Measurements from ENCODE around the gene ZNF728.
"Not testable (repeated sequence)": the region's sequence is repeated elsewhere in the genome, so short reads cannot be mapped to it uniquely, and the experiment has no call there.

Gene ZNF728

DNA sequence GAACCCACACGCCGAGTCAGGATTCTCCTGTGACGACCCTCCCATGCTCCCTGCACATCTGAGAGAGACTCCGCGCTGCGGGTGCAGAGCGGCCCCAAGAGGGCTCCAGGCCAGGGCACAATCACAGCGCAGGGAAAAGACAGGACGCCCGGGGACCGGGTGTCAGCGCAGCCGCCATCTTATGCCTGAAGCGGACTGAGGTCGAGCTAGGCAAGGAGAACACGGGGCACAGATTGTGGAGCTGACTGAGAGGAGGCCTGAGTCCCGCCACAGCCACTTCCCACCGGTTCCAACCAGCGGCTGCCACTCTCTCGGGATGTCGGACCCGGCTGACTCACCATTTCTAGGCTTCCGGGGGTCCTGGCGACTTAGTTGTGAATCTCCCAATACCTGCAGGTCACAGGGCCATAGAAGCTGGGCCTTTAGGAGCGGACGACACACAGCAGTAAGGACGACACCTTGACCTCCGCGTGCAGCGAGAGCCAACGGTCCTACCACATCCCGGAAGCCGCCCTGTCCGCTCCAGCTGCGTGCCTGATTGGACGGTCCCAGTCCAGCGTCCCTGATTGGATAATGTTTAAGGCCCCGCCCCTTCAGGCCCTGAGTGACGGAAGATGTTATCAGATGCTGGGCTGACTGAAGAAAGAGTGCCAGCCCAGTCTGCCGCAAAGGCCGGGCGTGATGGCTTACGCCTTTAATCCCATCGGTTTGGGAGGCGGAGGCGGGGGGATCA, at the start of gene ZNF728:
ZNF728 (minus strand) TSS at position 487 of the 733 bp plus-strand sequence; CDS start at position 341, 146 bp downstream.
- DNase-seq: no peak

- no peak for DNase-seq
These were observed 49.4 kb upstream of the ZNF728 start for GRCh38 chr19:23052349-23052748.

GRCh38 chr19:23049256-23049655, 46.3 kb upstream of the ZNF728 start:
- DNase-seq: no peak

- DNase-seq: no peak
These were observed 43.8 kb upstream of the ZNF728 start for GRCh38 chr19:23046743-23047142.

- no peak for DNase-seq
These were observed 30.7 kb upstream of the ZNF728 start for GRCh38 chr19:23033721-23034120.

DNA sequence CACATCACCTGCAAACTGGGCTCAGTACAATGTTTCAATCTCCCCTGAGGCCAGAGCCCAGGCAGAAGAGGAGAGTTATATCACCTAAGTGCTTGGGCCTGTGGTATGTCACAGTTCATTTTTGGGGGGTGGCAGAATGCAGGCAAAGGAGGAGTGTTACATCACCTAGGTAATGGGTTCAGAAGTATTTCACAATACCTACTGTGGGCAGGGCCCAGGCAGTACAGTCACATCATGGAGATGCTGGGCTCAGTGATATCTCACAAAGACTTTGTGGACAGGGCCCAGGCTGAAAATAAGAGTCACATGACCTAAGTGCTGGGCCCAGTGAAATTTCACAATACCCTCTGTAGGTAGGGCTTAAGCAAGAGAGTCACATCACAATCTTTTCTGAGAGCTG, 12.7 kb upstream of the ZNF728 start:
- DNase-seq: no peak

- DNase-seq: not testable (repeated sequence)
These were observed 8.0 kb downstream of the ZNF728 start for GRCh38 chr19:22994957-22995356.

DNA sequence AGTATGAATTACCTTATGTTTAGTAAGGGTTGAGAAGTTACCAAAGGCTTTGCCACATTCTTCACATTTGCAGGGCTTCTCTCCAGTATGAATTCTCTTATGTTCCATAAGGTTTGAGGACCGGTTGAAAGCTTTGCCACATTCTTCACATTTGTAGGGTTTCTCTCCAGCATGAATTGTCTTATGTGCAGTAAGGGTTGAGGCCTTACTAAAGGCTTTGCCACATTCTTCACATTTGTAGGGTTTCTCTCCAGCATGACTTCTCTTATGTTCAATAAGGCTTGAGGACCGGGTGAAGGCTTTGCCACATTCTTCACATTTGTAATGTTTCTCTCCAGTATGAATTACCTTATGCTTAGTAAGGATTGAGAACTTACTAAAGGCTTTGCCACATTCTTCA, 26.7 kb downstream of the ZNF728 start:
- no peak for DNase-seq

DNA sequence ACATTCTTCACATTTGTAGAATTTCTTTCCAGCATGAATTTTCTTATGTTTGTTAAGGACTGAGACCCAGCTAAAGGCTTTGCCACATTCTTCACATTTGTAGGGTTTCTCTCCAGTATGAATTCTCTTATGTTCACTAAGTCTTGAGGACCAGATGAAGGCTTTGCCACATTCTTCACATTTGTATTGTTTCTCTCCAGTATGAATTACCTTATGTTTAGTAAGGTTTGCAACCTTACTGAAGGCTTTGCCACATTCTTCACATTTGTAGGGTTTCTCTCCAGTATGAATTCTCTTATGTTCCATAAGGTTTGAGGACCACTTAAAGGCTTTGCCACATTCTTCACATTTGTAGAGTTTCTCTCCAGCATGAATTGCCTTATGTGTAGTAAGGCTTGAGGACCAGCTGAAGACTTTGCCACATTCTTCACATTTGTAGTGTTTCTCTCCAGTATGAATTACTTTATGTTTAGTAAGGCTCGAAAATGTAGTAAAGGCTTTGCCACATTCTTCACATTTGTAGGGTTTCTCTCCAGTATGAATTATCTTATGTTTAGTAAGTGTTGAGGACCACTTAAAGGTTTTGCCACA, 27.3 kb downstream of the ZNF728 start:
- DNase-seq: not testable (repeated sequence)

DNA sequence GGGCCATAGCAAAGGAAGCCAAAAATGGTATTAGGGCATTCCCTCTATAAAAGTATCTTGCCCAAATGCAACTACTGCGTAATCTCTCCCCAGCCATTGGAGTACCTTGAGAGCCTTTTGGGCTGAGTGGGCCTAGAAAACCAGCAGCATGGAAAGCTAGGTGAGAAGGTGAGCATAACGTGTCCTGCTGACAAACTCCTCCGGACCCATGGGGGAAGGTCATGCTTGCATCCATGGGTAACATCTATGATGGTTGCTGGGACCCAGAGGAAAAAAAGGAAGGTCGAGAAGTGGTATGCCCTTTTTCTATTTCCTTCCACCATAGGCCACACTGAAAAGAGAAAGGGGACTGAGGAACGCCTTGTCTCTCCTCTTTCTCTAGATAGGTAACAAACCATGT, 57.4 kb downstream of the ZNF728 start:
- DNase-seq: no peak

DNA sequence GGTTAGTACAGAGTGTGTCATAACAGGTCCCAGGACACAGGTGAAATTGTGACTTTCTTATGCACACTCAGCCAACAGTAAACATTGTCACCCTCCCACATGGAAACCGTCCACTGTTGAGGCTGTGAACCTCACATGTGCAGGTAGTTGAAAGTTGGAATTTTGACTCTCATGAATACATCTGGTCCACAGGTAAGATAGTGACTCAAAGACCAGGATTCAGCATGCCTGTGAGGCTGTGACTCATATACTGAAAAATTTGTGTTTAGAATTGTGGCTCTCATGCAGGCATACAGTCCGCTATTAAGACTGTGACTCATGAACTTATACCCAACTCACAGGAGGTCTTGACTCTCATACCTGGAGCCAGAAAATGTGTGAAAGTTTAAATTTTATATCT, 67.8 kb downstream of the ZNF728 start:
- DNase-seq: no peak

DNA sequence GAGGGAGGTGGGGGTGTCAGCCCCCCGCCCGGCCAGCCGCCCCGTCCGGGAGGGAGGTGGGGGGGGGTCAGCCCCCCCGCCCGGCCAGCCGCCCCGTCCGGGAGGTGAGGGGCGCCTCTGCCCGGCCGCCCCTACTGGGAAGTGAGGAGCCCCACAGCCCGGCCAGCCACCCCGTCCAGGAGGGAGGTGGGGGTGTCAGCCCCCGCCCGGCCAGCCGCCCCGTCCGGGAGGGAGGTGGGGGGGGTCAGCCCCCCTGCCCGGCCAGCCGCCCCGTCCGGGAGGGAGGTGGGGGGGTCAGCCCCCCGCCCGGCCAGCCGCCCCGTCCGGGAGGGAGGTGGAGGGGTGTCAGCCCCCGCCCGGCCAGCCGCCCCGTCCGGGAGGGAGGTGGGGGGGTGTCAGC, 75.4 kb downstream of the ZNF728 start:
- DNase-seq: not testable (repeated sequence)

DNA sequence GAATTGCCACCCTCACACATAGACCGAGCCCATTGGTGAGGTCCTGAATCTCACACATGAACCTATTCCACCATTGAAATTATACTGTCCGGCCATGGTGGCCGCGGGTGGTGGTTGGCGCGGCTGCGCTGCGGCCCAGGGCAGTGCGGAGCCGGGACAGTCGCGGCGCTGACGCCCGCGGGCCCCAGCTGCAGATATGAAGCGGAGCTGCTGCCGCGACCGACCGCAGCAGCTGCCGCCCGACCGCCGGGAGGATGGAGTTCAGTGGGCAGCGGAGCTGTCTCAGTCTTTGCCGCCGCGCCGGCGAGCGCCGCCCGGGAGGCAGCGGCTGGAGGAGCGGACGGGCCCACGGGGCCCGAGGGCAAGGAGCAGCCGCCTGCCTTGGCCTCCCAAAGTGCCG, 77.8 kb downstream of the ZNF728 start:
- DNase-seq: not testable (repeated sequence)
